Measurements from ENCODE around the gene RPL29. TPM values are rescaled to one million over a fixed set of nuclear protein-coding genes. Genes with fewer than 3 reads are reported as not detected.
A peak's percentile ranks its signal among the peaks of the same experiment; 100 is the strongest.
"Not testable (repeated sequence)": the region's sequence is repeated elsewhere in the genome, so short reads cannot be mapped to it uniquely, and the experiment has no call there.

The RPL29 gene
- polyA plus RNA-seq (2013, experiment 1 of 2), result 1,869 TPM
- 1,864 TPM for polyA plus RNA-seq (2013, experiment 2 of 2)

DNA sequence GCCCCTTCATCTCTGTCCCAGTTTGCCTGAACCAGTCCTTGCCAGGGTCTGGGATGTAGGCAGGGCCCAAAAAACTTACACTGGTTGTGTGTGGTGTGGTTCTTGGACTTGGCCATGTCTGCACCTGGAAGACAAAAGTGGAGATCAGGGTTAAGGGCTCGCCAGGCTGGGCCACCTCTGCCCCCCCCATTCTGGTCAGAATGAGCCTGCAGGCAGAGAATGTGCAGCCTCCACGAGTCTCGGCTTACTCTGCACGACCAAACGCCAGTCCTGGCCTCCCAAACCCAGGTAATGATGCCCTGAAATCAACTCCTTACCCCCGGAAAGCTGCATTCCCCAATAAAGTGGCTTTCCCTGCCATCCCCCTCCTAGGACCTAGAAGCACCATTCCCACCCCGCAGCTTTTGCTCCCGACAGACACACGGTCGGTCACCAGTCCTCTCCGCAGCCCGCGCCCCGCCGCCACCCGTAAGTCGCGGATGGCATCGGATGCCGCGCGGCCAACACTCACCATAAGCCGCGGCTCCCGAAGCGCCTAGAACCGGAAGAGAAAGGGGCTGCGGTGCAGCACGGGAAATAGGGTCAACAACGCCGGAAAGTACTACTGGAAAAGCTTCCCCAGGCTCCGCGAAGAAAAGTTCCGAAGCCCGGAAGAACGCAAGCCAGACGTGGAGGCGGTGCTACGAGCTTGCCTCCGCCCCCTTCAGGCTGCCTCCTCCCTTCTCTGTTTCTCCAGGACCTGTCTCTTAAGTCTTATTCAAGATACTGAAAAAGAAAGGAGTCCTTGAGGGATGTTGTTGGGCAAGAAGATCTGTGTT lies at the start of gene RPL29:
Gene RPL29 (minus strand): TSS at position 550 of the 818 bp plus-strand sequence. CDS start 434 bp downstream, at position 116.
- H2BK12ac ChIP-seq (ENCODE audit: low read length in 2 of 2), result no peak within 1 kb of the TSS
- peak within 1 kb of the TSS; percentile 79 for H3K4me2 ChIP-seq (ENCODE audit: low read length, poor library complexity, severe bottlenecking)
- peaks cover 37 to 39% of the 10 kb centered on the region in 2 experiments for H3K36me3 ChIP-seq (ENCODE audit: control insufficient read depth in 1 of 2, insufficient read depth in 2 of 2, low read depth in 1 of 2, low read length in 2 of 2)
- H2BK120ac ChIP-seq (ENCODE audit: low read depth, low read length), result peak within 1 kb of the TSS; percentile 77
- H3K9ac ChIP-seq (ENCODE audit: low read length), result peak within 1 kb of the TSS; percentile 100
- no peak within 1 kb of the TSS for H3K23ac ChIP-seq (ENCODE audit: low read length in 2 of 2)
- peak within 1 kb of the TSS; percentile 98 to 99 for H3K4ac ChIP-seq (ENCODE audit: low read depth in 1 of 2, low read length in 2 of 2)
- H3K27me3 ChIP-seq (ENCODE audit: control insufficient read depth in 1 of 2, insufficient read depth in 1 of 2, low read length in 2 of 2), result no peaks in the 10 kb centered on the region
- peaks cover 10% of the 10 kb centered on the region for H3K79me1 ChIP-seq (replicated peaks; ENCODE audit: low read length, poor library complexity, severe bottlenecking)
- DNase-seq, result peak; percentile 97
- H2AK5ac ChIP-seq (ENCODE audit: low read length, severe bottlenecking), result peak within 1 kb of the TSS; percentile 93
- H2AFZ ChIP-seq (ENCODE audit: low read depth, low read length), result peak within 1 kb of the TSS; percentile 76
- under 1% methylated on average over 37 of the region's 40 CpGs for WGBS
- no peak within 1 kb of the TSS for H2BK15ac ChIP-seq (ENCODE audit: low read depth, poor library complexity, severe bottlenecking)
- peak within 1 kb of the TSS; percentile 85 to 98 for H3K18ac ChIP-seq (ENCODE audit: low read depth in 1 of 2, low read length in 2 of 2)
- peak within 1 kb of the TSS; percentile 86 to 98 for H3K4me3 ChIP-seq (ENCODE audit: insufficient read depth in 1 of 2, low read depth in 1 of 2, low read length in 2 of 2)
- peak within 1 kb of the TSS; percentile 90 for H4K8ac ChIP-seq (ENCODE audit: low read length)
- peaks cover 27% of the 10 kb centered on the region for H3K4me1 ChIP-seq (ENCODE audit: control insufficient read depth, insufficient read depth, low read depth, low read length)
- H3K14ac ChIP-seq (ENCODE audit: low read length in 2 of 2), result peak within 1 kb of the TSS; percentile 93 to 95
- H2BK5ac ChIP-seq (ENCODE audit: low read depth, low read length, poor library complexity, severe bottlenecking), result peak within 1 kb of the TSS; percentile 100
- H3K9me3 ChIP-seq (ENCODE audit: control insufficient read depth, low read length), result no peaks in the 10 kb centered on the region
- peak within 1 kb of the TSS; percentile 93 for H3K27ac ChIP-seq (ENCODE audit: low read length, poor library complexity, severe bottlenecking)
- H4K91ac ChIP-seq (ENCODE audit: low read length), result peak within 1 kb of the TSS; percentile 67

DNA sequence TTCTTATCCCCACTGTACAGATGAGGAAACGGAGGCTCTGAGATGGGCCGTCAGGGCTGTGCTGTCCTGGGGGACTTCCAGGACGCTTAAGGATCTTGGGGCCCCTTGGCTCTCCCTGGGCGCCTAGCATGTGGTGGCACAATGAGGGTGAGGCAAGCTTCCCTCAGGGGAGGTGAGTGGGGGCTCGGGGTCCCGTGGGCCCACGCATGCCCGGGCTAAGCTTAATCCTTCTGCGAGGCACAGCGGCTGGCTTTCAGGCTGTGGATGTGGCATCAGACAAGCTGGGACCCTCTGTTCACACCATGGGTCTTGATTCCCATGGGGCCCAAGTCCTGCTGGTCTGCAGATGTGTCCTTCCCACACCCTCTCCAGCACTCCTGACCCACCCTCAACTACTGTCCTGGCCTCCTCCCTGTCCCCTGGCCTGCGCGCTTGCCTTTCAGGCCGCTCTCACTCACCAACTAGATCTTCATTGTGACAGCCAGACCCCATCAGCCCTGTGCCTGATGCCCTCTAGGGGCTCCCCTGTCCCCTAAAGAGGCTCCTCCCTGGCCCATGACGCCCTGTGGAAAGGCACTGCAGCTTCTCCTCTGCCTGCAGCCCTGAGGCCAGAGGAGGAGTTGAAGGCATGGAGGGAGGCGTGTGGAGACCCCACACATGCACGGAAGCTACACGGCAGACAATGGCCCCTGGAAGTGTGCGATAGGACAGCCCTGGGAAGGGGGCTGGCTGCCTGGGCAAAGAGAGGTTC lies 49.3 kb upstream of the RPL29 start:
- H4K8ac ChIP-seq (ENCODE audit: low read length), result peak overlapping the region; percentile 35
- peak overlapping the region; percentile 50 for H2BK120ac ChIP-seq (ENCODE audit: low read depth, low read length)
- H2AK5ac ChIP-seq (ENCODE audit: low read length, severe bottlenecking), result peak overlapping the region; percentile 54
- H3K14ac ChIP-seq (ENCODE audit: low read length in 2 of 2), result no peak overlapping the region
- DNase-seq, result no peak
- H2AFZ ChIP-seq (ENCODE audit: low read depth, low read length), result no peak overlapping the region
- no peak overlapping the region for H3K23ac ChIP-seq (ENCODE audit: low read length in 2 of 2)
- 96% methylated on average over 18 of the region's 18 CpGs for WGBS
- peak overlapping the region; percentile 19 to 60 for H3K4ac ChIP-seq (ENCODE audit: low read depth in 1 of 2, low read length in 2 of 2)
- peak overlapping the region; percentile 41 to 97 for H2BK12ac ChIP-seq (ENCODE audit: low read length in 2 of 2)
- no peak overlapping the region for H3K9ac ChIP-seq (ENCODE audit: low read length)
- H3K4me3 ChIP-seq (ENCODE audit: insufficient read depth in 1 of 2, low read depth in 1 of 2, low read length in 2 of 2), result no peak overlapping the region
- H2BK5ac ChIP-seq (ENCODE audit: low read depth, low read length, poor library complexity, severe bottlenecking), result no peak overlapping the region
- H3K27me3 ChIP-seq (ENCODE audit: control insufficient read depth in 1 of 2, insufficient read depth in 1 of 2, low read length in 2 of 2), result peaks cover 0 to 3% of the 10 kb centered on the region in 2 experiments
- H3K4me1 ChIP-seq (ENCODE audit: control insufficient read depth, insufficient read depth, low read depth, low read length), result peaks cover 51% of the 10 kb centered on the region
- H3K4me2 ChIP-seq (ENCODE audit: low read length, poor library complexity, severe bottlenecking), result no peak overlapping the region
- H2BK15ac ChIP-seq (ENCODE audit: low read depth, poor library complexity, severe bottlenecking), result peak overlapping the region; percentile 55
- no peaks in the 10 kb centered on the region for H3K9me3 ChIP-seq (ENCODE audit: control insufficient read depth, low read length)
- H3K36me3 ChIP-seq (ENCODE audit: control insufficient read depth in 1 of 2, insufficient read depth in 2 of 2, low read depth in 1 of 2, low read length in 2 of 2), result peaks cover 15 to 22% of the 10 kb centered on the region in 2 experiments
- no peak overlapping the region for H3K27ac ChIP-seq (ENCODE audit: low read length, poor library complexity, severe bottlenecking)
- peaks cover 11% of the 10 kb centered on the region for H3K79me1 ChIP-seq (replicated peaks; ENCODE audit: low read length, poor library complexity, severe bottlenecking)
- H4K91ac ChIP-seq (ENCODE audit: low read length), result peak overlapping the region; percentile 30
- peak overlapping the region; percentile 3 to 17 for H3K18ac ChIP-seq (ENCODE audit: low read depth in 1 of 2, low read length in 2 of 2)

GRCh38 chr3:52043750-52044149 lies 48.1 kb upstream of the RPL29 start:
- DNase-seq, result no peak
- no peak overlapping the region for H3K23ac ChIP-seq (ENCODE audit: low read length in 2 of 2)
- H4K8ac ChIP-seq (ENCODE audit: low read length), result no peak overlapping the region
- no peak overlapping the region for H2BK5ac ChIP-seq (ENCODE audit: low read depth, low read length, poor library complexity, severe bottlenecking)
- H2BK120ac ChIP-seq (ENCODE audit: low read depth, low read length), result no peak overlapping the region
- H3K18ac ChIP-seq (ENCODE audit: low read depth in 1 of 2, low read length in 2 of 2), result no peak overlapping the region
- peak overlapping the region; percentile 12 for H2BK15ac ChIP-seq (ENCODE audit: low read depth, poor library complexity, severe bottlenecking)
- no peak overlapping the region for H2AK5ac ChIP-seq (ENCODE audit: low read length, severe bottlenecking)
- H3K27me3 ChIP-seq (ENCODE audit: control insufficient read depth in 1 of 2, insufficient read depth in 1 of 2, low read length in 2 of 2), result peaks cover 0 to 5% of the 10 kb centered on the region in 2 experiments
- H3K4ac ChIP-seq (ENCODE audit: low read depth in 1 of 2, low read length in 2 of 2), result no peak overlapping the region
- no peak overlapping the region for H3K4me3 ChIP-seq (ENCODE audit: insufficient read depth in 1 of 2, low read depth in 1 of 2, low read length in 2 of 2)
- H3K79me1 ChIP-seq (replicated peaks; ENCODE audit: low read length, poor library complexity, severe bottlenecking), result peaks cover 9% of the 10 kb centered on the region
- H3K9me3 ChIP-seq (ENCODE audit: control insufficient read depth, low read length), result no peaks in the 10 kb centered on the region
- peaks cover 48% of the 10 kb centered on the region for H3K4me1 ChIP-seq (ENCODE audit: control insufficient read depth, insufficient read depth, low read depth, low read length)
- no peak overlapping the region for H3K4me2 ChIP-seq (ENCODE audit: low read length, poor library complexity, severe bottlenecking)
- H4K91ac ChIP-seq (ENCODE audit: low read length), result no peak overlapping the region
- 94% methylated on average over 6 of the region's 6 CpGs for WGBS
- peaks cover 2 to 11% of the 10 kb centered on the region in 2 experiments for H3K36me3 ChIP-seq (ENCODE audit: control insufficient read depth in 1 of 2, insufficient read depth in 2 of 2, low read depth in 1 of 2, low read length in 2 of 2)
- H3K27ac ChIP-seq (ENCODE audit: low read length, poor library complexity, severe bottlenecking), result no peak overlapping the region
- H2AFZ ChIP-seq (ENCODE audit: low read depth, low read length), result no peak overlapping the region
- no peak overlapping the region for H3K14ac ChIP-seq (ENCODE audit: low read length in 2 of 2)
- H2BK12ac ChIP-seq (ENCODE audit: low read length in 2 of 2), result no peak overlapping the region
- no peak overlapping the region for H3K9ac ChIP-seq (ENCODE audit: low read length)

DNA sequence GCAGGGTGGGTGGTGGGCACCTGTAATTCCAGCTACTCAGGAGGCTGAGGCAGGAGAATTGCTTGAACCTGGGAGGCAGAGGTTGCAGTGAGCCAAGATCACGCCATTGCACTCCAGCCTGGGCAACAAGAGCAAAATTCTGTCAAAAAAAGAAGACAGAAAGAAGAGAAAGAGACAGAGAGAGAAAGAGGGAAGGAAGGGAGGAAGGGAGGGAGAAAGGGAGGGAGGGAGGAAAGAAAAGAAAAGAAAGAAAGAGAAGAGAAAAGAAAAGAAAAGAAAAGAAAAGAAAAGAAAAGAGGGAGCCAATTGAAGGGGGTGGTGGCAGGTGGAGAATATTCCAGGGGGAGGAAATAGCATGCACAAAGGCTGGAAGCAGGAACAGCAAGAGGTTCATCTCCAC lies 47.3 kb upstream of the RPL29 start:
- H3K9me3 ChIP-seq (ENCODE audit: control insufficient read depth, low read length); H2AFZ ChIP-seq (ENCODE audit: low read depth, low read length); H4K91ac ChIP-seq (ENCODE audit: low read length); H3K79me1 ChIP-seq (replicated peaks; ENCODE audit: low read length, poor library complexity, severe bottlenecking); DNase-seq; H2AK5ac ChIP-seq (ENCODE audit: low read length, severe bottlenecking); H3K23ac ChIP-seq (ENCODE audit: low read length in 2 of 2); H2BK5ac ChIP-seq (ENCODE audit: low read depth, low read length, poor library complexity, severe bottlenecking); H2BK12ac ChIP-seq (ENCODE audit: low read length in 2 of 2); H3K36me3 ChIP-seq (ENCODE audit: control insufficient read depth in 1 of 2, insufficient read depth in 2 of 2, low read depth in 1 of 2, low read length in 2 of 2); H3K9ac ChIP-seq (ENCODE audit: low read length); H3K14ac ChIP-seq (ENCODE audit: low read length in 2 of 2); H3K4ac ChIP-seq (ENCODE audit: low read depth in 1 of 2, low read length in 2 of 2); H3K4me3 ChIP-seq (ENCODE audit: insufficient read depth in 1 of 2, low read depth in 1 of 2, low read length in 2 of 2); H3K4me2 ChIP-seq (ENCODE audit: low read length, poor library complexity, severe bottlenecking); H3K27me3 ChIP-seq (ENCODE audit: control insufficient read depth in 1 of 2, insufficient read depth in 1 of 2, low read length in 2 of 2); H4K8ac ChIP-seq (ENCODE audit: low read length); H2BK15ac ChIP-seq (ENCODE audit: low read depth, poor library complexity, severe bottlenecking); H2BK120ac ChIP-seq (ENCODE audit: low read depth, low read length); H3K18ac ChIP-seq (ENCODE audit: low read depth in 1 of 2, low read length in 2 of 2); H3K27ac ChIP-seq (ENCODE audit: low read length, poor library complexity, severe bottlenecking): not testable (repeated sequence)
- peaks cover 44% of the 10 kb centered on the region for H3K4me1 ChIP-seq (ENCODE audit: control insufficient read depth, insufficient read depth, low read depth, low read length)
- 95% methylated on average over 1 of the region's 1 CpG for WGBS
